Measurements from ENCODE around the gene C9orf57. TPM values are rescaled to one million over a fixed set of nuclear protein-coding genes. Genes with fewer than 3 reads are reported as not detected.
"Not testable (repeated sequence)": the region's sequence is repeated elsewhere in the genome, so short reads cannot be mapped to it uniquely, and the experiment has no call there.

Gene C9orf57
- polyA plus RNA-seq (2013, experiment 1 of 4) = not detected
- not detected for polyA plus RNA-seq (2013, experiment 2 of 4)
- polyA plus RNA-seq (2013, experiment 3 of 4) = not detected
- polyA plus RNA-seq (2013, experiment 4 of 4) = not detected

- no peaks in the 10 kb centered on the region for H3K27me3 ChIP-seq (ENCODE audit: control insufficient read depth, insufficient read depth, low read length, poor library complexity, severe bottlenecking)
- no peaks in the 10 kb centered on the region for H3K36me3 ChIP-seq (ENCODE audit: control insufficient read depth, insufficient read depth, low read length)
- H3K4me1 ChIP-seq (ENCODE audit: control insufficient read depth, insufficient read depth, low read length) = no peaks in the 10 kb centered on the region
- no peaks in the 10 kb centered on the region for H3K9me3 ChIP-seq (ENCODE audit: control insufficient read depth, low read length)
- H3K27ac ChIP-seq (ENCODE audit: insufficient read depth, low read depth, low read length, poor library complexity, severe bottlenecking) = no peak within 1 kb of the TSS
- 95 to 99% methylated on average over 4 of the region's 4 CpGs for WGBS, 2 experiments
- H3K4me3 ChIP-seq (ENCODE audit: insufficient read depth, low read depth, low read length) = no peak within 1 kb of the TSS
These were observed at the start of gene C9orf57 for GRCh38 chr9:72060513-72060912. Gene C9orf57, minus strand, starts transcription at chr9:72060613. Its CDS starts 1,282 bp downstream, at chr9:72059331.

GRCh38 chr9:72102520-72102919, 42.1 kb upstream of the C9orf57 start:
- Histone ChIP-seq H3K27ac (ENCODE audit: insufficient read depth, low read depth, low read length, poor library complexity, severe bottlenecking) (no peak overlapping the region), H3K9me3 (ENCODE audit: control insufficient read depth, low read length) (no peaks in the 10 kb centered on the region), H3K4me3 (ENCODE audit: insufficient read depth, low read depth, low read length) (no peak overlapping the region), H3K4me1 (ENCODE audit: control insufficient read depth, insufficient read depth, low read length) (no peaks in the 10 kb centered on the region), H3K36me3 (ENCODE audit: control insufficient read depth, insufficient read depth, low read length) (no peaks in the 10 kb centered on the region), H3K27me3 (ENCODE audit: control insufficient read depth, insufficient read depth, low read length, poor library complexity, severe bottlenecking) (no peaks in the 10 kb centered on the region)
- WGBS, 2 experiments = 94 to 96% methylated on average over 2 of the region's 2 CpGs

- 75 to 83% methylated on average over 3 of the region's 3 CpGs for WGBS, 2 experiments
- H3K4me3 ChIP-seq (ENCODE audit: insufficient read depth, low read depth, low read length); H3K4me1 ChIP-seq (ENCODE audit: control insufficient read depth, insufficient read depth, low read length): not testable (repeated sequence)
These were observed 35.1 kb upstream of the C9orf57 start for GRCh38 chr9:72095520-72095919.

GRCh38 chr9:72092820-72093219, 32.4 kb upstream of the C9orf57 start:
- H3K27ac ChIP-seq (ENCODE audit: insufficient read depth, low read depth, low read length, poor library complexity, severe bottlenecking) = no peak overlapping the region
- H3K4me3 ChIP-seq (ENCODE audit: insufficient read depth, low read depth, low read length) = no peak overlapping the region
- H3K27me3 ChIP-seq (ENCODE audit: control insufficient read depth, insufficient read depth, low read length, poor library complexity, severe bottlenecking) = no peaks in the 10 kb centered on the region
- no peaks in the 10 kb centered on the region for H3K4me1 ChIP-seq (ENCODE audit: control insufficient read depth, insufficient read depth, low read length)
- no peaks in the 10 kb centered on the region for H3K36me3 ChIP-seq (ENCODE audit: control insufficient read depth, insufficient read depth, low read length)
- H3K9me3 ChIP-seq (ENCODE audit: control insufficient read depth, low read length) = no peaks in the 10 kb centered on the region
- 92 to 97% methylated on average over 6 of the region's 6 CpGs for WGBS, 2 experiments

More at GRCh38 chr9:72095520-72095919, 35.1 kb upstream of the C9orf57 start:
- H3K36me3 ChIP-seq (ENCODE audit: control insufficient read depth, insufficient read depth, low read length); H3K27ac ChIP-seq (ENCODE audit: insufficient read depth, low read depth, low read length, poor library complexity, severe bottlenecking); H3K9me3 ChIP-seq (ENCODE audit: control insufficient read depth, low read length); H3K27me3 ChIP-seq (ENCODE audit: control insufficient read depth, insufficient read depth, low read length, poor library complexity, severe bottlenecking): not testable (repeated sequence)

GRCh38 chr9:72089451-72090130, 29.2 kb upstream of the C9orf57 start:
- WGBS, 2 experiments = 87 to 92% methylated on average over 1 of the region's 2 CpGs
- no peaks in the 10 kb centered on the region for H3K27me3 ChIP-seq (ENCODE audit: control insufficient read depth, insufficient read depth, low read length, poor library complexity, severe bottlenecking)
- H3K4me1 ChIP-seq (ENCODE audit: control insufficient read depth, insufficient read depth, low read length) = no peaks in the 10 kb centered on the region
- H3K9me3 ChIP-seq (ENCODE audit: control insufficient read depth, low read length) = no peaks in the 10 kb centered on the region
- H3K27ac ChIP-seq (ENCODE audit: insufficient read depth, low read depth, low read length, poor library complexity, severe bottlenecking) = no peak overlapping the region
- H3K4me3 ChIP-seq (ENCODE audit: insufficient read depth, low read depth, low read length) = no peak overlapping the region
- H3K36me3 ChIP-seq (ENCODE audit: control insufficient read depth, insufficient read depth, low read length) = no peaks in the 10 kb centered on the region

GRCh38 chr9:72082536-72082935, 22.1 kb upstream of the C9orf57 start:
- 95 to 96% methylated on average over 2 of the region's 2 CpGs for WGBS, 2 experiments
- Histone ChIP-seq H3K4me1 (ENCODE audit: control insufficient read depth, insufficient read depth, low read length) (no peaks in the 10 kb centered on the region), H3K4me3 (ENCODE audit: insufficient read depth, low read depth, low read length) (no peak overlapping the region), H3K27me3 (ENCODE audit: control insufficient read depth, insufficient read depth, low read length, poor library complexity, severe bottlenecking) (no peaks in the 10 kb centered on the region), H3K9me3 (ENCODE audit: control insufficient read depth, low read length) (no peaks in the 10 kb centered on the region), H3K27ac (ENCODE audit: insufficient read depth, low read depth, low read length, poor library complexity, severe bottlenecking) (no peak overlapping the region), H3K36me3 (ENCODE audit: control insufficient read depth, insufficient read depth, low read length) (no peaks in the 10 kb centered on the region)

- not testable (repeated sequence) for H3K27ac ChIP-seq (ENCODE audit: insufficient read depth, low read depth, low read length, poor library complexity, severe bottlenecking); H3K9me3 ChIP-seq (ENCODE audit: control insufficient read depth, low read length)
- 92 to 95% methylated on average over 2 of the region's 2 CpGs for WGBS, 2 experiments
These were observed 14.3 kb upstream of the C9orf57 start for GRCh38 chr9:72074666-72075065.

GRCh38 chr9:72065076-72065475, 4.7 kb upstream of the C9orf57 start:
- Histone ChIP-seq H3K36me3 (ENCODE audit: control insufficient read depth, insufficient read depth, low read length) (no peaks in the 10 kb centered on the region), H3K4me3 (ENCODE audit: insufficient read depth, low read depth, low read length) (no peak overlapping the region), H3K9me3 (ENCODE audit: control insufficient read depth, low read length) (no peaks in the 10 kb centered on the region), H3K27me3 (ENCODE audit: control insufficient read depth, insufficient read depth, low read length, poor library complexity, severe bottlenecking) (no peaks in the 10 kb centered on the region), H3K4me1 (ENCODE audit: control insufficient read depth, insufficient read depth, low read length) (no peaks in the 10 kb centered on the region), H3K27ac (ENCODE audit: insufficient read depth, low read depth, low read length, poor library complexity, severe bottlenecking) (no peak overlapping the region)
- WGBS, 2 experiments = 90 to 92% methylated on average over 7 of the region's 7 CpGs

More at GRCh38 chr9:72074666-72075065, 14.3 kb upstream of the C9orf57 start:
- H3K4me1 ChIP-seq (ENCODE audit: control insufficient read depth, insufficient read depth, low read length); H3K36me3 ChIP-seq (ENCODE audit: control insufficient read depth, insufficient read depth, low read length); H3K27me3 ChIP-seq (ENCODE audit: control insufficient read depth, insufficient read depth, low read length, poor library complexity, severe bottlenecking); H3K4me3 ChIP-seq (ENCODE audit: insufficient read depth, low read depth, low read length): not testable (repeated sequence)

- H3K4me3 ChIP-seq (ENCODE audit: insufficient read depth, low read depth, low read length) = no peak overlapping the region
- WGBS, 2 experiments = 93 to 96% methylated on average over 3 of the region's 3 CpGs
- H3K9me3 ChIP-seq (ENCODE audit: control insufficient read depth, low read length) = no peaks in the 10 kb centered on the region
- no peak overlapping the region for H3K27ac ChIP-seq (ENCODE audit: insufficient read depth, low read depth, low read length, poor library complexity, severe bottlenecking)
- no peaks in the 10 kb centered on the region for H3K4me1 ChIP-seq (ENCODE audit: control insufficient read depth, insufficient read depth, low read length)
- no peaks in the 10 kb centered on the region for H3K36me3 ChIP-seq (ENCODE audit: control insufficient read depth, insufficient read depth, low read length)
- no peaks in the 10 kb centered on the region for H3K27me3 ChIP-seq (ENCODE audit: control insufficient read depth, insufficient read depth, low read length, poor library complexity, severe bottlenecking)
These were observed 8.3 kb downstream of the C9orf57 start for GRCh38 chr9:72052122-72052521.

- H3K27ac ChIP-seq (ENCODE audit: insufficient read depth, low read depth, low read length, poor library complexity, severe bottlenecking) = no peak overlapping the region
- H3K4me1 ChIP-seq (ENCODE audit: control insufficient read depth, insufficient read depth, low read length) = no peaks in the 10 kb centered on the region
These were observed 11.6 kb downstream of the C9orf57 start for GRCh38 chr9:72048850-72049249.

More at GRCh38 chr9:72048850-72049249, 11.6 kb downstream of the C9orf57 start:
- no peak overlapping the region for H3K4me3 ChIP-seq (ENCODE audit: insufficient read depth, low read depth, low read length)
- 89% methylated on average over 10 of the region's 10 CpGs for WGBS, 2 experiments
- H3K27me3 ChIP-seq (ENCODE audit: control insufficient read depth, insufficient read depth, low read length, poor library complexity, severe bottlenecking) = no peaks in the 10 kb centered on the region
- no peaks in the 10 kb centered on the region for H3K9me3 ChIP-seq (ENCODE audit: control insufficient read depth, low read length)
- no peaks in the 10 kb centered on the region for H3K36me3 ChIP-seq (ENCODE audit: control insufficient read depth, insufficient read depth, low read length)
